ENCODE data around the gene USP35. TPM values are rescaled to one million over a fixed set of nuclear protein-coding genes. Genes with fewer than 3 reads are reported as not detected.

The USP35 gene
- total RNA-seq, 1 donor from 2014 or later, result 6.8 TPM

DNA sequence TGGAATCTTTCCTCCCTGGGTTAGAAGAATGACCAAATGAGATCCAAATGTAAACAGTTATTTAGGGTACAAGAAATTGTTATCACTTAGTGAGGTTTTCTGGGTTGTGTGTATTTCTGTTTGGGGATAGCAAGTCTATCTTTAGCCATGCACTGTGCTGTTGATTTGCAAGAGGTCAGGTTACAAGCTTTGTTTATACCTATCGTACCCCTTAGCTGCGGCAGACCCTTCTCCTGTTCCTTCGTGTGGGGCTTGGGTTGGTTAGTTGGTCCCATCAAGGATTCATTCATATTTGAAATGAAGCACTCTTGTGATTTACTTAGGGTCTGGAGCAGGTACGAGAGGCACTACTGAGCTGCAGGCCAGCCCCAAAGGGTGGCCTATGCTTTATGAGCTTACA lies 72.6 kb downstream of the USP35 start:
- no peaks in the 10 kb centered on the region for H3K9me3 ChIP-seq
- TF ChIP-seq, protein P1, sequence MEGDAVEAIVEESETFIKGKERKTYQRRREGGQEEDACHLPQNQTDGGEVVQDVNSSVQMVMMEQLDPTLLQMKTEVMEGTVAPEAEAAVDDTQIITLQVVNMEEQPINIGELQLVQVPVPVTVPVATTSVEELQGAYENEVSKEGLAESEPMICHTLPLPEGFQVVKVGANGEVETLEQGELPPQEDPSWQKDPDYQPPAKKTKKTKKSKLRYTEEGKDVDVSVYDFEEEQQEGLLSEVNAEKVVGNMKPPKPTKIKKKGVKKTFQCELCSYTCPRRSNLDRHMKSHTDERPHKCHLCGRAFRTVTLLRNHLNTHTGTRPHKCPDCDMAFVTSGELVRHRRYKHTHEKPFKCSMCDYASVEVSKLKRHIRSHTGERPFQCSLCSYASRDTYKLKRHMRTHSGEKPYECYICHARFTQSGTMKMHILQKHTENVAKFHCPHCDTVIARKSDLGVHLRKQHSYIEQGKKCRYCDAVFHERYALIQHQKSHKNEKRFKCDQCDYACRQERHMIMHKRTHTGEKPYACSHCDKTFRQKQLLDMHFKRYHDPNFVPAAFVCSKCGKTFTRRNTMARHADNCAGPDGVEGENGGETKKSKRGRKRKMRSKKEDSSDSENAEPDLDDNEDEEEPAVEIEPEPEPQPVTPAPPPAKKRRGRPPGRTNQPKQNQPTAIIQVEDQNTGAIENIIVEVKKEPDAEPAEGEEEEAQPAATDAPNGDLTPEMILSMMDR (IDR thresholded peaks at IDR 0.05), result no peak
- no peak overlapping the region for H3K4me3 ChIP-seq
- peaks cover 31% of the 10 kb centered on the region for H3K4me1 ChIP-seq
- DNase-seq, result no peak
- no peaks in the 10 kb centered on the region for H3K27me3 ChIP-seq (ENCODE audit: low read depth)
- H3K27ac ChIP-seq, result no peak overlapping the region
- no peak for ATAC-seq
- intact Hi-C loops (cut with DNase I), result no loop called here
- H3K36me3 ChIP-seq, result no peaks in the 10 kb centered on the region

DNA sequence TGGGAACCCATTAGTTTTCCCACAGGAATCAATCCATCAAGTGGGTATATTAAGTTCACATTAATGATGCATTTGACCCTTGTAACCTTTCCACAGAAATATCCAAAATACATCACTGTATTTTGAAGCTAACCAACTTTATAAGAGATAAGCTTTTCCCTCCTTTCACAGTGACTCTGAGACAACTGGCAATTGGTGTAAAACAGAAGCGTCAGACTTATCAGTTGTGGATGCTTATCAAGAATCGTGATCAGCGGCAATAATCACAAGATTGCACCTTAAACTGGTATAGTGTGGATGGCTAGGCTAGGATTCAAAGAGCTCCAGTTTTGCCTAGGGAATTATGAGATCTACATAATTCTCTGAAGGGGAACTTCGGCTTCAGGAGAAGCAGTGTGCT lies 73.1 kb downstream of the USP35 start:
- Histone ChIP-seq H3K36me3 (no peaks in the 10 kb centered on the region), H3K27ac (no peak overlapping the region), H3K4me1 (peaks cover 31% of the 10 kb centered on the region), H3K27me3 (ENCODE audit: low read depth) (no peaks in the 10 kb centered on the region), H3K9me3 (no peaks in the 10 kb centered on the region), H3K4me3 (no peak overlapping the region)
- intact Hi-C loops (cut with DNase I), result no loop called here
- TF ChIP-seq, protein P1 (IDR thresholded peaks at IDR 0.05), result no peak
- no peak for ATAC-seq
- no peak for DNase-seq

DNA sequence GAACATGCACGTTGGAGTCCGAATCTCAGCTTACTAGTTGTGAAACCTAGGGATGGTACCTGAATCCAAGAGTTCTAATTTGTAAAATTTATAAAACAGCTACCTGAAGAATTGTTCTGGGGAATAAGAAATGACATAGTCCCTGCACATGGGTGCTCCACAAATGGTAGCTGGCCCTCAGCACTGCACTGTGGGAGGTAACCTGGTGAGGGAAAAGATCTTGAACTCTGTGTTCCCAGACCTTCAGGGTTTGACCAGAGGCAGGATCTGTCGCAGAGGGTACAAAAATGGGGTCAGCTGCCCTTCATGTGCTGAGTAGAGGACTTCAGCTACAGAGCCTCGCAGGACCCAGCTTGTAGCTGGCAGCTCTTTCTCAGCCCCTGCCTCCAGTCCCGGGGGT lies 73.5 kb downstream of the USP35 start:
- no peak overlapping the region for H3K27ac ChIP-seq
- ATAC-seq (no peak), DNase-seq (no peak)
- H3K4me3 ChIP-seq, result no peak overlapping the region
- intact Hi-C loops (cut with DNase I), result no loop called here
- H3K36me3 ChIP-seq, result no peaks in the 10 kb centered on the region
- H3K4me1 ChIP-seq, result peaks cover 32% of the 10 kb centered on the region
- TF ChIP-seq, protein P1 (IDR thresholded peaks at IDR 0.05), result no peak
- H3K9me3 ChIP-seq, result no peaks in the 10 kb centered on the region
- no peaks in the 10 kb centered on the region for H3K27me3 ChIP-seq (ENCODE audit: low read depth)

DNA sequence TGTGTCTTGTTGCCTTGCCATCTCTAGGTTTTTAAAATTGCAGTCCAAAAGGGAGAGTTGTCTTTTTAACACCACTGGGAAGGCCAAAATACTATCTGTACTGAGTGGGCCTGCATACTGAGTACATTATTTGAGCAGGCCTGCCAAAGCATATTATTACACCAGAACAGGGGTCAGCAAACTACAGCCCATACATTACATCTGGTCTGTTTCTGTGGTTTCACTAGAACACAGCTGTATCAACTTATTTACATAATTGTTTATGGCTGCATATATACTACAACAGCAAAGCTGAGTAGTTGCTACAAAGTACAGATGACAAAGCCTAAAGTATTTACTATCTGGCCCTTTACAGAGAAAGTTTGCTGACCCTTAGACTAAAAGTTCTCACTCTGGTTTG lies 74.0 kb downstream of the USP35 start:
- intact Hi-C loops (cut with DNase I), result no loop called here
- no peak overlapping the region for H3K4me3 ChIP-seq
- no peak for DNase-seq

More for the DNA sequence above, 74.0 kb downstream of the USP35 start:
- H3K27ac ChIP-seq, result no peak overlapping the region
- peaks cover 32% of the 10 kb centered on the region for H3K4me1 ChIP-seq
- no peak for ATAC-seq
- H3K36me3 ChIP-seq, result no peaks in the 10 kb centered on the region
- TF ChIP-seq, protein P1 (IDR thresholded peaks at IDR 0.05), result no peak
- no peaks in the 10 kb centered on the region for H3K27me3 ChIP-seq (ENCODE audit: low read depth)
- no peaks in the 10 kb centered on the region for H3K9me3 ChIP-seq

Other genes starting within 250 kb of the USP35 start
- gene INTS4, start 194.3 kb upstream of the USP35 start, total RNA-seq, result 35.4 TPM
- 12.3 TPM for gene KCTD14, start 165.6 kb upstream of the USP35 start, total RNA-seq
- gene THRSP, start 125.1 kb upstream of the USP35 start, total RNA-seq, result not detected
- gene NDUFC2, start 109.1 kb upstream of the USP35 start, total RNA-seq, result 130 TPM
- gene ALG8, start 49.3 kb upstream of the USP35 start, total RNA-seq, result 32.6 TPM
- 10.4 TPM for gene KCTD21, start 293 bp upstream of the USP35 start, total RNA-seq
- gene GAB2, start 228.9 kb downstream of the USP35 start, total RNA-seq, result 64.2 TPM

All from lower lobe of right lung (tissue), 2 donors.